ENCODE measurements around the gene ATRAID. TPM values are rescaled to one million over a fixed set of nuclear protein-coding genes. Genes with fewer than 3 reads are reported as not detected.

Gene ATRAID
- total and polyA plus RNA-seq, 3 donors from 2014 or later = 263 to 323 (median 295) TPM

DNA sequence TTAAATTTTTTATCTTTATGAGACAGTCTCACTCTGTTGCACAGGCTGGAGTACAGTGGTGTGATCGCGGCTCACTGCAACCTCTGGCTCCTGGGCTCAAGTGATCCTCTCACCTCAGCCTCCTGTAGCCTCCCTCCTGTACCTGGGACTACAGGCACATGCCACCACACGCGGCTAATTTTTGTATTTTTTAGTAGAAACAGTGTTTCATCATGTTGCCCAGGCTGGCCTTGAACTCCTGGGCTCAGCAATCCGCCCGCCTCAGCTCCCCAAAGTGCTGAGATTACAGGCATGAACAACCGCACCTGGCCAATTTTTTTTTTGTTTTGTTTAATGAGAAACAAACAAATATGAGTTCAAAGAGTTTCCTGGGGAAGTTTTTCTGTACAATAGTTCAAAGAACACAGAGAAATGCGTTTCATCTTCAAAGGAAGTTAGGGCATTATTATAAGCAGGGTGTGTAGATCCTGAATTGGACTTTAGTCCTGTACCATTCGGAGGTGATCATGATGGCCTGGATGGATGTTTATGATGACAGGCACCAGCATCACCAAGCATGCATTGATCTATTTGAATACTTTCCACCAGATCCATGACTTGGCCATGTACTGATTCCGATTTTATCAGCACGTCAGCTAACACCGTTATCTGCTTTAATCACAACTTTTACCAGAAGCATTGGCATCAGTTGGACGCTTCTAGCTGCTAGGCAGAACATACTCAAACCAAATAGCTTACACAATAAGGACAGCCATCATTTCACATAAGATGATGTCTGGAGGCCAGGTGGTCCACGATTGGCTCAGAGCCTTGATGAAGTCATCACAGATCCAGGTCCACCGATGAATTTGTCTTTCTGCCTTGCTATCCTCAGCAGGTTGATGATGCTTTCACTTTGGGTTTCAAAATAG lies 34.1 kb upstream of the ATRAID start:
- WGBS, 2 donors = 70 to 78% methylated on average over 15 of the region's 15 CpGs
- H3K9me3 ChIP-seq = no peaks in the 10 kb centered on the region
- no peak overlapping the region for H3K27ac ChIP-seq
- no peaks in the 10 kb centered on the region for H3K27me3 ChIP-seq
- no peak for DNase-seq
- TF ChIP-seq POLR2A (IDR thresholded peaks at IDR 0.05) = no peak
- TF ChIP-seq, protein P1, sequence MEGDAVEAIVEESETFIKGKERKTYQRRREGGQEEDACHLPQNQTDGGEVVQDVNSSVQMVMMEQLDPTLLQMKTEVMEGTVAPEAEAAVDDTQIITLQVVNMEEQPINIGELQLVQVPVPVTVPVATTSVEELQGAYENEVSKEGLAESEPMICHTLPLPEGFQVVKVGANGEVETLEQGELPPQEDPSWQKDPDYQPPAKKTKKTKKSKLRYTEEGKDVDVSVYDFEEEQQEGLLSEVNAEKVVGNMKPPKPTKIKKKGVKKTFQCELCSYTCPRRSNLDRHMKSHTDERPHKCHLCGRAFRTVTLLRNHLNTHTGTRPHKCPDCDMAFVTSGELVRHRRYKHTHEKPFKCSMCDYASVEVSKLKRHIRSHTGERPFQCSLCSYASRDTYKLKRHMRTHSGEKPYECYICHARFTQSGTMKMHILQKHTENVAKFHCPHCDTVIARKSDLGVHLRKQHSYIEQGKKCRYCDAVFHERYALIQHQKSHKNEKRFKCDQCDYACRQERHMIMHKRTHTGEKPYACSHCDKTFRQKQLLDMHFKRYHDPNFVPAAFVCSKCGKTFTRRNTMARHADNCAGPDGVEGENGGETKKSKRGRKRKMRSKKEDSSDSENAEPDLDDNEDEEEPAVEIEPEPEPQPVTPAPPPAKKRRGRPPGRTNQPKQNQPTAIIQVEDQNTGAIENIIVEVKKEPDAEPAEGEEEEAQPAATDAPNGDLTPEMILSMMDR (IDR thresholded peaks at IDR 0.05) = no peak
- H3K36me3 ChIP-seq (ENCODE audit: low read depth, missing control alignments) = no peaks in the 10 kb centered on the region
- H3K4me1 ChIP-seq = peaks cover 2% of the 10 kb centered on the region
- H3K4me3 ChIP-seq = no peak overlapping the region
- intact Hi-C loops (cut with DNase I; ENCODE audit: low total_unique reads) = no loop called here

DNA sequence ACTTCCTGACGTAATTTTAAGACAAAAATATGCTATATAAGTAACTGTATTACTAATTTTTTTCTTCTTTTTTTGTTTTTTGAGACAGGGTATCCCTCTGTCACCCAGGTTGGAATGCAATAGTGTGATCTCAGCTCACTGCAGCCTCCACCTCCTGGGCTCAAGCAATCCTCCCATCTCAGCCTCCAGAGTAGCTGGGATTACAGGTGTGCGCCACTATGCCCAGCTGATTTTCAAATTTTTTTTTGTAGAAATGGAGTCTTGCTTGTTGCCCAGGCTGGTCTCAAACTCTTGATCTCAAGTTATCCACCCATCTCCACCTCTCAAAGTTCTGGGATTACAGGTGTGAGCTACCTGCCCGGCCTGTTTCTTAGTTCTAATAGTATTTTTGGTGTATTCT lies 33.4 kb upstream of the ATRAID start:
- H3K4me3 ChIP-seq = no peak overlapping the region
- no peak for DNase-seq
- H3K9me3 ChIP-seq = no peaks in the 10 kb centered on the region
- no peaks in the 10 kb centered on the region for H3K36me3 ChIP-seq (ENCODE audit: low read depth, missing control alignments)
- TF ChIP-seq, protein P1 (IDR thresholded peaks at IDR 0.05) = no peak
- TF ChIP-seq POLR2A (IDR thresholded peaks at IDR 0.05) = no peak
- intact Hi-C loops (cut with DNase I; ENCODE audit: low total_unique reads) = no loop called here
- H3K27ac ChIP-seq = no peak overlapping the region
- H3K27me3 ChIP-seq = no peaks in the 10 kb centered on the region
- peaks cover 2% of the 10 kb centered on the region for H3K4me1 ChIP-seq
- 94 to 97% methylated on average over 3 of the region's 3 CpGs for WGBS, 2 donors

DNA sequence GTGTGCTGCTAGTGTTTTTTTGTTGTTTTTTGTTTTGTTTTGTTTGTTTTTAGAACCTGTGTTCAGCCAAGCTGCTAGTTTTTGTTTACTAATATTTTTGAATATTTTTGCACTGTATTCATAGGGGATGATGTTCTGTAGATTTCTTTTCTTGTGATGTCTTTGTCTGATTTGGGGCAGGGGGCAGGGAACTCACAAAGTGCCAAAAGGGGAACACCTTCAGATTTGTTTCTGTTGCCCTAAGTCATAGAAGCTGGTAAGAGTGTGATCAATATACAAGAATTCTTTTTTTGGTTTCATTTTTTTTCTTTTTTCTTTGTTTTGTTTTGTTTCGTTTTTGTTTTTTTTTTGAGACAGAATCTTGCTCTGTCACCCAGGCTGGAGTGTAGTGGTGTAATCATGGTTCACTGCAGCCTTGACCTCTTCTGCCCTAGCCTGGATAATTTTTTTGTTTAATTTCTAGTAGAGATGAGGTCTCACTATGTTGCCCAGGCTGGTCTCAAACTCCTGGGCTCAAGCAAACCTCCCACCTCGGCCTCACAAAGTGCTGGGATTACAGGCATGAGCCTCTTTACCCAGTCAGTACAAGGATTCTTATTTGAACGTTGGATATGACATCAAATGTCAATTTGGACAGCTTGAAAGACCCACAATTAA lies 32.4 kb upstream of the ATRAID start:
- no peak for DNase-seq
- peak overlapping the region in 1 of 2 donors; percentile 12 for H3K27ac ChIP-seq
- peaks cover 6% of the 10 kb centered on the region for H3K4me1 ChIP-seq
- WGBS, 2 donors = 54 to 55% methylated on average over 3 of the region's 3 CpGs
- no peaks in the 10 kb centered on the region for H3K9me3 ChIP-seq
- intact Hi-C loops (cut with DNase I; ENCODE audit: low total_unique reads) = no loop called here
- no peak overlapping the region for H3K4me3 ChIP-seq
- H3K27me3 ChIP-seq = no peaks in the 10 kb centered on the region
- H3K36me3 ChIP-seq (ENCODE audit: low read depth, missing control alignments) = no peaks in the 10 kb centered on the region
- no peak for TF ChIP-seq POLR2A (IDR thresholded peaks at IDR 0.05)
- TF ChIP-seq, protein P1 (IDR thresholded peaks at IDR 0.05) = no peak

DNA sequence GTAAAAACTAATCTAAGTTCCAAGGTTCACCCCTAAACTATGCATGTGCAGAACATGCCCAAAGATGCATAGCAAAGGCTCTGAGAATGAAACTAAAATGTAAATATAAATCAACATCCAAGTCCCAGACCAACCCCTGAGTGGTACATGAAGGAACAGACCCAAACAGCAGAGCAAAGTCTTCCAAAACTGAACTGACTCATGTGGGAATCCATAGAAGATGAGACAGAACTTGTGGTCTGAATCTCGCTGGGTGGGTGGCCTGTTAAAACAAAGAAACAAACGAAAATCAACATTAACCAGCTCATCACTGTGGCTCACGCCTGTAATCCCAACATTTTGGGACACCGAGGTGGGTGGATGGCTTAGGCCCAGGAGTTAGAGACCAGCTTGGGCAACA lies 29.5 kb upstream of the ATRAID start:
- Histone ChIP-seq H3K27me3 (no peaks in the 10 kb centered on the region), H3K4me1 (peaks cover 10% of the 10 kb centered on the region), H3K9me3 (no peaks in the 10 kb centered on the region), H3K4me3 (no peak overlapping the region), H3K36me3 (ENCODE audit: low read depth, missing control alignments) (no peaks in the 10 kb centered on the region), H3K27ac (peak overlapping the region in 1 of 2 donors; percentile 91)
- 70 to 78% methylated on average over 4 of the region's 4 CpGs for WGBS, 2 donors
- TF ChIP-seq, protein P1 (IDR thresholded peaks at IDR 0.05) = no peak
- no peak for TF ChIP-seq POLR2A (IDR thresholded peaks at IDR 0.05)
- intact Hi-C loops (cut with DNase I; ENCODE audit: low total_unique reads) = no loop called here
- no peak for DNase-seq
